ENCODE data around the gene NLE1.

The NLE1 gene

GRCh38 chr17:35079547-35080423 is 62.3 kb downstream of the NLE1 start:
- in situ Hi-C loops (cut with HindIII; ENCODE audit: low pct_ligation_motif_present, low sequenced_read_pairs): no loop called here
- H3K27ac ChIP-seq: peak overlapping the region; percentile 3
- peak; percentile 4 for DNase-seq
- TF ChIP-seq CTCF (IDR thresholded peaks at IDR 0.05; ENCODE audit: low read depth, low read length, missing control alignments): no peak
- no peaks in the 10 kb centered on the region for H3K27me3 ChIP-seq (replicated peaks)
- no peaks in the 10 kb centered on the region for H3K36me3 ChIP-seq (replicated peaks)
- no peak overlapping the region for H3K4me3 ChIP-seq (ENCODE audit: low read depth, low read length)

All from brain microvascular endothelial cell (primary cell).